GM18511 (cell line): ENCODE results near the gene SLC16A13.
"Not testable (repeated sequence)": the region's sequence is repeated elsewhere in the genome, so short reads cannot be mapped to it uniquely, and the experiment has no call there.

Experiments used
- ATAC-seq: cut with Tn5 transposase; IDR thresholded peaks from one replicate; pipeline ENCODE4 v1.9.1; 2021; ENCODE audit warnings: mild to moderate bottlenecking, moderate library complexity; ENCODE audit not compliant: unreplicated experiment

The SLC16A13 gene

GRCh38 chr17:7035591-7036368, at the start of gene SLC16A13:
SLC16A13 (plus strand) TSS chr17:7036015; CDS start chr17:7036383, 368 bp downstream.
- ATAC-seq: peak; percentile 89

- ATAC-seq: no peak
These were observed 49.1 kb upstream of the SLC16A13 start for GRCh38 chr17:6986676-6987075.

- ATAC-seq: no peak
These were observed 46.0 kb upstream of the SLC16A13 start for GRCh38 chr17:6989779-6990178.

GRCh38 chr17:6993613-6994056, 42.2 kb upstream of the SLC16A13 start:
- ATAC-seq: not testable (repeated sequence)

- no peak for ATAC-seq
These were observed 41.7 kb upstream of the SLC16A13 start for GRCh38 chr17:6994118-6994598.

GRCh38 chr17:6994666-6995256, 41.1 kb upstream of the SLC16A13 start:
- no peak for ATAC-seq

- no peak for ATAC-seq
These were observed 40.1 kb upstream of the SLC16A13 start, which contains the start of gene ALOX12 for GRCh38 chr17:6995500-6996255. ALOX12 (plus strand) TSS chr17:6996049; CDS start chr17:6996118, 69 bp downstream.

- no peak for ATAC-seq
These were observed 39.4 kb upstream of the SLC16A13 start for GRCh38 chr17:6996256-6997011.

GRCh38 chr17:6997171-6997570, 38.6 kb upstream of the SLC16A13 start:
- no peak for ATAC-seq

GRCh38 chr17:6998855-6999508, 36.8 kb upstream of the SLC16A13 start:
- no peak for ATAC-seq

- no peak for ATAC-seq
These were observed 34.4 kb upstream of the SLC16A13 start for GRCh38 chr17:7001318-7001961.

GRCh38 chr17:7002288-7003047, 33.3 kb upstream of the SLC16A13 start:
- ATAC-seq: no peak

- no peak for ATAC-seq
These were observed 32.1 kb upstream of the SLC16A13 start for GRCh38 chr17:7003745-7004144.

GRCh38 chr17:7004398-7005253, 31.2 kb upstream of the SLC16A13 start:
- no peak for ATAC-seq

GRCh38 chr17:7005716-7006115, 30.1 kb upstream of the SLC16A13 start:
- ATAC-seq: no peak

GRCh38 chr17:7007143-7007542, 28.7 kb upstream of the SLC16A13 start:
- ATAC-seq: no peak

- ATAC-seq: no peak
These were observed 25.3 kb upstream of the SLC16A13 start for GRCh38 chr17:7010523-7010922.

GRCh38 chr17:7011415-7011814, 24.4 kb upstream of the SLC16A13 start:
- ATAC-seq: no peak
